ENCODE data around the gene MMP14. TPM values are rescaled to one million over a fixed set of nuclear protein-coding genes. Genes with fewer than 3 reads are reported as not detected.
A peak's percentile ranks its signal among the peaks of the same experiment; 100 is the strongest.
"Not testable (repeated sequence)": the region's sequence is repeated elsewhere in the genome, so short reads cannot be mapped to it uniquely, and the experiment has no call there.

The MMP14 gene
- total RNA-seq, 5 donors from 2014 or later (not counting 1 experiment from before 2014, with no cell fraction given), result 1.9 to 3.7 (median 2.3) TPM

DNA sequence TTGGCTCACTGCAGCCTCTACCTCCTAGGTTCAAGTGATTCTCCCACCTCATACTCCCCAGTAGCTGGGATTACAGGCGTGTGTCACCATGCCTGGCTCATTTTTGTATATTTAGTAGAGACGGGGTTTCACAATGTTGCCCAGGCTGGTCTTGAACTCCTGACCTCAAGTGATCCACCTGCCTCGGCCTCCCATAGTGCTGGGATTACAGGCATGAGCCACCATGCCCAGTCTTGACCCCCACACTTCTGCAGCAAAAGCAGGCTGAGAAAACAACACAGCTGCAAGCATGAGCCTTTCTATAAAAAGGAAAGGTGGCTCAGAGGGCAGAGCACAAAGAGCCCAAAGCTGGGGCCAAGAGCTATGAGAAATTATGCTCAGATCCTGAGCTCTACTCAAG is 24.0 kb downstream of the MMP14 start:
- CTCF ChIA-PET, result interaction anchor here (0.6 to 1.4 kb wide), 5 partner anchors 38 to 926 kb away, joined by 3 to 10 read pairs (median 6); partner anchors contain the start of genes ACIN1 (in 1 of the 2) and C14orf119 (in 1 of the 2)

DNA sequence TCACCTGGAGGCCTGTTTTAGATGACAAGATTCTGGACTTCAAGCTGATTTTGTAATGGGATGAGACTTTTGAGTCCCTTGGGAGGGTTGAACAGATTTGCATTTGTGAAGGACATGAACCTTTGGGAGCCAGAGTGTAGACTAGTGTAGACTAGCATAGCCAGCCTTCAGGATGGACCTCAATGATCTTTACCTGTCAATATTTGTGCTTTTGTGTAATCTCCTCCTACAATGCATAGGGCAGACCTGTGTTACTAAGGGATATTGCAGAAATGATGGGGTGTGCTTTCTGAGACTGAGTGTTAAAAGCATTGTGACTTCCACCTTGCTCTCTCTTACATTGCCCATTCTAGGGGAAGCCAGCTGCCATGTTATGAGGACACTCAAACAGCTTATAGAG is 25.3 kb downstream of the MMP14 start:
- Mint-ChIP-seq H3K9me3 (no peaks in the 10 kb centered on the region), H3K27me3 (no peaks in the 10 kb centered on the region), H3K4me3 (no peak overlapping the region), H3K36me3 (peaks cover 4% of the 10 kb centered on the region), H3K4me1 (peaks cover 18 to 33% (median 29%) of the 10 kb centered on the region in 3 donors), H3K27ac (no peak overlapping the region)
- DNase-seq (no peak), ATAC-seq (replicated peaks in 1 of 4) (no peak)
- Histone ChIP-seq H3K4me1 (ENCODE audit: control insufficient read depth in 1 of 2, extremely low read depth in 1 of 2, insufficient read depth in 2 of 2, low read length in 2 of 2) (peaks cover 10 to 19% of the 10 kb centered on the region in 2 experiments), H3K27ac (ENCODE audit: low read length) (no peak overlapping the region), H3K36me3 (ENCODE audit: control insufficient read depth in 2 of 2, extremely low read depth in 1 of 2, insufficient read depth in 1 of 2, low read length in 1 of 2) (no peaks in the 10 kb centered on the region), H3K4me3 (ENCODE audit: control insufficient read depth in 1 of 2, extremely low read depth in 1 of 2, low read length in 1 of 2) (no peak overlapping the region), H3K27me3 (replicated peaks in 1 of 2; ENCODE audit: control insufficient read depth in 2 of 2, extremely low read depth in 1 of 2, insufficient read depth in 2 of 2, low read length in 1 of 2) (peaks cover 0 to 29% of the 10 kb centered on the region in 2 experiments), H3K9me3 (no peaks in the 10 kb centered on the region)
- CTCF ChIA-PET, result interaction anchor here (0.5 to 1.3 kb wide), 4 partner anchors 11 to 598 kb away, joined by 3 to 6 read pairs (median 5); no protein-coding TSS in a partner anchor
- POLR2A ChIA-PET, result interaction anchor here in 1 of 2 donors (1.0 kb wide), 1 partner anchor 10 kb away, joined by 5 read pairs; the partner anchor contains the start of gene LRP10

More for the DNA sequence above, 24.0 kb downstream of the MMP14 start:
- WGBS (ENCODE audit: insufficient coverage), result 80% methylated on average over 1 of the region's 3 CpGs
- not testable (repeated sequence) for H3K27ac ChIP-seq (ENCODE audit: low read length); H3K9me3 Mint-ChIP-seq; H3K36me3 ChIP-seq (ENCODE audit: control insufficient read depth in 2 of 2, extremely low read depth in 1 of 2, insufficient read depth in 1 of 2, low read length in 1 of 2); H3K4me3 Mint-ChIP-seq; H3K27me3 Mint-ChIP-seq; H3K27ac Mint-ChIP-seq; H3K9me3 ChIP-seq; ATAC-seq (replicated peaks in 1 of 4); H3K36me3 Mint-ChIP-seq; H3K4me3 ChIP-seq (ENCODE audit: control insufficient read depth in 1 of 2, extremely low read depth in 1 of 2, low read length in 1 of 2); DNase-seq
- POLR2A ChIA-PET, result interaction anchor here in 1 of 2 donors (1.0 kb wide), 1 partner anchor 11 kb away, joined by 5 read pairs; the partner anchor contains the start of gene LRP10
- Histone ChIP-seq H3K27me3 (replicated peaks in 1 of 2; ENCODE audit: control insufficient read depth in 2 of 2, extremely low read depth in 1 of 2, insufficient read depth in 2 of 2, low read length in 1 of 2) (peaks cover 0 to 31% of the 10 kb centered on the region in 2 experiments), H3K4me1 (ENCODE audit: control insufficient read depth in 1 of 2, extremely low read depth in 1 of 2, insufficient read depth in 2 of 2, low read length in 2 of 2) (peaks cover 10 to 19% of the 10 kb centered on the region in 2 experiments)
- H3K4me1 Mint-ChIP-seq, result peaks cover 13 to 26% (median 25%) of the 10 kb centered on the region in 3 donors

DNA sequence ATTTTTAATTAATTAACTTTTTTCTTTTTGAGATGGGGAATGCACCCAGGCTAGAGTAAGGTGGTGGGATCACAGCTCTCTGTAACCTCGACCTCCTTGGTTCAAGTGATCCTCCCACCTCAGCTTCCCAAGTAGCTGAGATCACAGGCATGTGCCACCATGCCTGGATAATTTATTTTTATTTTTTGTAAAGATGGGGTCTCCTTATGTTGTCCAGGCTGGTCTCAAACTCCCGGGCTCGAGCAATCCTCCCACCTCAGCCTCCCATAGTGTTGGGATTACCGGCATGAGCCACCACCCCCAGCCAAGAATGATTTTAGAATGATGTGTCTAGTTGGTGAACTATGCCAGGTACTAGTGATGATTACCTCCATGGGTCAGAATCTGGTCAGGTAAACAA is 28.6 kb downstream of the MMP14 start:
- POLR2A ChIA-PET, result interaction anchor here in 1 of 2 donors (0.6 kb wide), 1 partner anchor 960 kb away, joined by 3 read pairs; no protein-coding TSS in a partner anchor
- H3K27ac ChIP-seq (ENCODE audit: low read length), result no peak overlapping the region
- H3K4me3 Mint-ChIP-seq, result no peak overlapping the region
- peaks cover 9 to 23% (median 15%) of the 10 kb centered on the region in 3 donors for H3K4me1 Mint-ChIP-seq
- H3K9me3 ChIP-seq, result no peaks in the 10 kb centered on the region
- no peaks in the 10 kb centered on the region for H3K36me3 ChIP-seq (ENCODE audit: control insufficient read depth in 2 of 2, extremely low read depth in 1 of 2, insufficient read depth in 1 of 2, low read length in 1 of 2)
- CTCF ChIA-PET, result no interaction called here
- no peak overlapping the region for H3K4me3 ChIP-seq (ENCODE audit: control insufficient read depth in 1 of 2, extremely low read depth in 1 of 2, low read length in 1 of 2)
- H3K27me3 ChIP-seq (replicated peaks in 1 of 2; ENCODE audit: control insufficient read depth in 2 of 2, extremely low read depth in 1 of 2, insufficient read depth in 2 of 2, low read length in 1 of 2), result peaks cover 0 to 15% of the 10 kb centered on the region in 2 experiments
- DNase-seq (no peak), ATAC-seq (replicated peaks in 1 of 4) (no peak)
- H3K4me1 ChIP-seq (ENCODE audit: control insufficient read depth in 1 of 2, extremely low read depth in 1 of 2, insufficient read depth in 2 of 2, low read length in 2 of 2), result peaks cover 0 to 9% of the 10 kb centered on the region in 2 experiments
- H3K27me3 Mint-ChIP-seq, result no peaks in the 10 kb centered on the region
- no peaks in the 10 kb centered on the region for H3K9me3 Mint-ChIP-seq
- peaks cover 4% of the 10 kb centered on the region for H3K36me3 Mint-ChIP-seq
- WGBS (ENCODE audit: insufficient coverage), result no CpG with 5 or more reads among the region's 4 CpGs
- peak overlapping the region in 1 of 2 donors; percentile 55 for H3K27ac Mint-ChIP-seq

DNA sequence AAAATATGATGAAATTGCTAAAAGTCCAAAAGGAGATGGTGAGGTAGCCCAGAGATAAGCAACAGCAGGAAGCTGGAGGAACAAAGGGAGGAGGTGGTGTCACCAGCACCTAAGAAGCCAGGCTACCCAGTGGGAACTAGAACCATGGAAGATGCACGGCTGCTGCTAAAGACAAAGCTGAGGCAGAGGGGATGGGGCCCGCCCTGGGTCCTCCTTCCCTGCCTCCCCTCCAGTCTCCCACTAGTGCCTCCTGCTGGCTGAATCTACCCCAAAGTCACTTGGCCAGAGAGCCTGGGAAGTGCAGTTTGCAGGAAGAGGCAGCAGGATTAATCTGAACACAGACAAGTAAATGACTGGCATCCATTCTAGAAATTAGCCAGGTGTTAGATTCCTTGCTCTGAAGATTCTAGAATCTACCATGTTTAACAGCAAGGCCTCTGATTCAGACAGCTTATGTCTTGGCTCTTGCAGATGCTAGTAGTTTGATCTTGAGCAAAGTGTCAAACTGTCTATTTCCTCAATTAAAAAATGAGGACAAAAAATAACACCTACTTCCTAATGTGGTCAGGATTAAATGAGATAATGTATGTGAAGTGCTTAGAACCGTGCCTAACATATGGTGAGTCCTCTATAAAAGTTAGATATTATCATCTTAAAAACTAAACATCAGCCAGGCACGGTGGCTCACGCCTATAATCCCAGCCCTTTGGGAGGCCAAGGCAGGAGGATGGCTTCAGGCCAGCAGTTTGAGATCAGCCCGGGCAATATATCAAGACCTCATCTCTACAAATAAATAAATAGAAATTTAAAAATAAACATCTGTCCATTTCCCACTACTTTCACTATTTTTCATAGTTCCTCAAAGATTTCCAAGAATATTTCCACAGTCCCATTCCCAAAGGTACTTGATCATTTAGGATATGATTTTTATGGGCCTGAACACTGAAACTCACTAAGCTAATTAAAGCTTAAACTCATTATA is 29.3 kb downstream of the MMP14 start:
- Histone ChIP-seq H3K27me3 (replicated peaks in 1 of 2; ENCODE audit: control insufficient read depth in 2 of 2, extremely low read depth in 1 of 2, insufficient read depth in 2 of 2, low read length in 1 of 2) (peaks cover 0 to 9% of the 10 kb centered on the region in 2 experiments), H3K4me1 (ENCODE audit: control insufficient read depth in 1 of 2, extremely low read depth in 1 of 2, insufficient read depth in 2 of 2, low read length in 2 of 2) (peaks cover 5 to 16% of the 10 kb centered on the region in 2 experiments), H3K9me3 (no peaks in the 10 kb centered on the region), H3K36me3 (ENCODE audit: control insufficient read depth in 2 of 2, extremely low read depth in 1 of 2, insufficient read depth in 1 of 2, low read length in 1 of 2) (no peaks in the 10 kb centered on the region), H3K4me3 (ENCODE audit: control insufficient read depth in 1 of 2, extremely low read depth in 1 of 2, low read length in 1 of 2) (no peak overlapping the region), H3K27ac (ENCODE audit: low read length) (no peak overlapping the region)
- H3K4me1 Mint-ChIP-seq, result peaks cover 15 to 30% (median 22%) of the 10 kb centered on the region in 3 donors
- WGBS (ENCODE audit: insufficient coverage), result 85% methylated on average over 4 of the region's 6 CpGs
- ChIA-PET POLR2A (no interaction called here), CTCF (interaction anchor here (0.5 to 0.7 kb wide), 5 partner anchors 12 to 284 kb away, joined by 3 to 5 read pairs (median 4); no protein-coding TSS in a partner anchor)
- no peak overlapping the region for H3K4me3 Mint-ChIP-seq
- no peaks in the 10 kb centered on the region for H3K27me3 Mint-ChIP-seq
- peak overlapping the region in 1 of 2 donors; percentile 55 for H3K27ac Mint-ChIP-seq
- peak in 1 of 35 experiments; percentile 27 for DNase-seq
- H3K36me3 Mint-ChIP-seq, result peaks cover 4% of the 10 kb centered on the region
- no peak for ATAC-seq (replicated peaks in 1 of 4)
- H3K9me3 Mint-ChIP-seq, result no peaks in the 10 kb centered on the region

DNA sequence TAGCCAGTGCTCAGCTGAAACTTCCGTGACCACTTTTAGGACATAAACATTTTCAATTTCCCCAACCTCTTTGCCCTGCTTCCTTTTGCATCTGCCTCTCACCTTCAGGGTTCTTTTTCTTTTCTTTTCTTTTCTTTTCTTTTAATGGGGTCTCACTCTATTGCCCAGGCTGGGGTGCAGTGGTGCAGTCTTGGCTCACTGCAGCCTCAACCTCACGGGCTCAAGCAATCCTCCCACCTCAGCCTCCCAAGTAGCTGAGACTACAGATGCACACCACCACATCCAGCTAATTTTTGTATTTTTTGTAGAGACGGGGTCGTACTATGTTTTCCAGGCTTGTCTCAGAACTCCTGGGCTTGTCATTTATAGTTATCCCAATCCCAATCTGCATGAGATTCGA is 30.5 kb downstream of the MMP14 start:
- Mint-ChIP-seq H3K4me1 (peaks cover 17 to 34% (median 27%) of the 10 kb centered on the region in 3 donors), H3K27me3 (no peaks in the 10 kb centered on the region), H3K4me3 (no peak overlapping the region), H3K36me3 (peaks cover 1% of the 10 kb centered on the region), H3K27ac (peak overlapping the region; percentile 59 to 81), H3K9me3 (no peaks in the 10 kb centered on the region)
- H3K4me3 ChIP-seq (ENCODE audit: control insufficient read depth in 1 of 2, extremely low read depth in 1 of 2, low read length in 1 of 2), result no peak overlapping the region
- ChIA-PET POLR2A (no interaction called here), CTCF (interaction anchor here in 1 of 2 donors (0.5 kb wide), 1 partner anchor 39 kb away, joined by 3 read pairs; no protein-coding TSS in a partner anchor)
- no peaks in the 10 kb centered on the region for H3K36me3 ChIP-seq (ENCODE audit: control insufficient read depth in 2 of 2, extremely low read depth in 1 of 2, insufficient read depth in 1 of 2, low read length in 1 of 2)
- H3K9me3 ChIP-seq, result no peaks in the 10 kb centered on the region
- ATAC-seq (replicated peaks in 1 of 4) (no peak), DNase-seq (no peak)
- WGBS (ENCODE audit: insufficient coverage), result no CpG with 5 or more reads among the region's 5 CpGs
- peaks cover 0 to 4% of the 10 kb centered on the region in 2 experiments for H3K27me3 ChIP-seq (replicated peaks in 1 of 2; ENCODE audit: control insufficient read depth in 2 of 2, extremely low read depth in 1 of 2, insufficient read depth in 2 of 2, low read length in 1 of 2)
- H3K27ac ChIP-seq (ENCODE audit: low read length), result no peak overlapping the region
- peaks cover 7 to 19% of the 10 kb centered on the region in 2 experiments for H3K4me1 ChIP-seq (ENCODE audit: control insufficient read depth in 1 of 2, extremely low read depth in 1 of 2, insufficient read depth in 2 of 2, low read length in 2 of 2)

DNA sequence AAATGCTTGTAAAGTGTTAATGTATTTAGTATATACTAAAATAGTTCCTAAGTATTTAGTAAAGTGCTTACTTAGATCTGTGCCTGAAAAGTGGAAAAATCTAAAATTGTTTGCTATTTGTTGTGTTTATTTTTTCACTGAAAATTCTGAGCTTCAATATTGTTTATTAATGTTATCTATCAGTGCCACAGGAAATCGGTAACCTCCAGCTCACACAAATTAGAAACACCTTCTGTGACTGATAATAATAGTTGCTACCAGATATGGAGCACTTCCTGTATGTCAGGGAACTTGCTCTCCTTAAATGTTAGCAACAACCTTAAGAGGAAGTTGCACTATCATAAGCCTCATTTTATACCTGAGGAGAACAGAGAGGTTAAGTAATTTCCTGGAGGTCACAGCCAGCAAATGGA is 34.4 kb downstream of the MMP14 start:
- Mint-ChIP-seq H3K4me3 (peak overlapping the region; percentile 86 to 92 (median 91)), H3K4me1 (peaks cover 30 to 51% (median 46%) of the 10 kb centered on the region in 3 donors), H3K27me3 (no peaks in the 10 kb centered on the region), H3K27ac (peak overlapping the region; percentile 97 to 98), H3K36me3 (peaks cover 15% of the 10 kb centered on the region), H3K9me3 (no peaks in the 10 kb centered on the region)
- Histone ChIP-seq H3K4me1 (ENCODE audit: control insufficient read depth in 1 of 2, extremely low read depth in 1 of 2, insufficient read depth in 2 of 2, low read length in 2 of 2) (peaks cover 12 to 49% of the 10 kb centered on the region in 2 experiments), H3K27me3 (replicated peaks in 1 of 2; ENCODE audit: control insufficient read depth in 2 of 2, extremely low read depth in 1 of 2, insufficient read depth in 2 of 2, low read length in 1 of 2) (no peaks in the 10 kb centered on the region), H3K36me3 (ENCODE audit: control insufficient read depth in 2 of 2, extremely low read depth in 1 of 2, insufficient read depth in 1 of 2, low read length in 1 of 2) (peaks cover 2 to 25% of the 10 kb centered on the region in 2 donors), H3K4me3 (ENCODE audit: control insufficient read depth in 1 of 2, extremely low read depth in 1 of 2, low read length in 1 of 2) (peak overlapping the region; percentile 78 to 80), H3K9me3 (no peaks in the 10 kb centered on the region), H3K27ac (ENCODE audit: low read length) (peak overlapping the region; percentile 91)
- POLR2A ChIA-PET, result interaction anchor here (0.6 to 1.5 kb wide), 6 partner anchors 10 to 104 kb away, joined by 3 to 10 read pairs (median 4); partner anchors contain the start of genes OXA1L (in 1 of the 2) and RBM23 (in 1 of the 2)
- DNase-seq (no peak), ATAC-seq (replicated peaks in 1 of 4) (peak in 3 of 4 experiments; percentile 51 to 61 (median 61))
- no CpG with 5 or more reads among the region's 1 CpG for WGBS (ENCODE audit: insufficient coverage)
- CTCF ChIA-PET, result interaction anchor here (0.5 to 3.5 kb wide), 18 partner anchors 8 to 315 kb away, joined by 3 to 35 read pairs (median 5); partner anchors contain the start of genes ACIN1 (in 1 of the 2), OXA1L (in 1 of the 2) and RBM23 (in 1 of the 2)
